ENCODE data around the gene RBM41.

RBM41 gene

DNA sequence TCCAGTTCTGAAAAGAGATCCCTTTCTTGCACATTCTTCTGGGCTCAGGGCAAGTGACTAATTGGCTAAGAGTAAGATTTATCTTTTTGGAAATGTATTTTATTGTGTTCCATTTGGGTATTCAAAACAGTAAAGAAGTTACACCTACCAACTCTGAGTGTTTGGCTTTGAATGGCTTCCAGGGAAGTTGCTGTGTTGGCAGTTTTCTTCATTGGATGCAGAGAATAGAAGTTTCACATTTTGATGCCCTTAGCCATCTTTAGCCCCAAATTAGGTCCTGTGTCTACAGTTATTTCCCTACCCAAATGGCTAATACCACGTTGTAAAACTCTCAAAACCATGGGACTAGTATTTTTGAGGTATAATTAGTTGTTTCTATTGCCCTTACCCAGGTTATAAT, 88.9 kb downstream of the RBM41 start:
- Histone ChIP-seq H3K36me3 (ENCODE audit: control insufficient read depth in 4 of 4, insufficient read depth in 4 of 4, low read length in 3 of 4) (no peaks in the 10 kb centered on the region), H3K27ac (ENCODE audit: insufficient read depth in 1 of 2, low read depth in 1 of 2, low read length in 2 of 2, poor library complexity in 1 of 2, severe bottlenecking in 2 of 2) (no peak overlapping the region), H3K4me3 (ENCODE audit: control insufficient read depth in 1 of 7, extremely low read depth in 1 of 7, insufficient read depth in 4 of 7, low read depth in 2 of 7, low read length in 6 of 7) (no peak overlapping the region), H3K9me3 (ENCODE audit: control extremely low read depth in 1 of 5, control insufficient read depth in 4 of 5, insufficient read depth in 2 of 5, low read depth in 1 of 5, low read length in 4 of 5) (no peaks in the 10 kb centered on the region), H3K4me1 (ENCODE audit: control extremely low read depth in 1 of 4, control insufficient read depth in 4 of 4, insufficient read depth in 4 of 4, low read length in 3 of 4) (no peaks in the 10 kb centered on the region), H3K27me3 (replicated peaks in 2 of 5; ENCODE audit: control insufficient read depth in 4 of 5, insufficient read depth in 5 of 5, low read length in 4 of 5) (peaks cover 0 to 5% (median 0%) of the 10 kb centered on the region in 5 experiments)
- POLR2A ChIA-PET, result no interaction called here
- no peak for DNase-seq
- CTCF ChIA-PET, result no interaction called here
- no CpG with 5 or more reads among the region's 1 CpG for WGBS (ENCODE audit: insufficient coverage)

- H3K9me3 ChIP-seq (ENCODE audit: control extremely low read depth in 1 of 5, control insufficient read depth in 4 of 5, insufficient read depth in 2 of 5, low read depth in 1 of 5, low read length in 4 of 5), result no peaks in the 10 kb centered on the region
- POLR2A ChIA-PET, result no interaction called here
- peak; percentile 14 to 48 (median 43) for DNase-seq
These were observed 93.1 kb downstream of the RBM41 start for GRCh38 chrX:107025545-107025944.

DNA sequence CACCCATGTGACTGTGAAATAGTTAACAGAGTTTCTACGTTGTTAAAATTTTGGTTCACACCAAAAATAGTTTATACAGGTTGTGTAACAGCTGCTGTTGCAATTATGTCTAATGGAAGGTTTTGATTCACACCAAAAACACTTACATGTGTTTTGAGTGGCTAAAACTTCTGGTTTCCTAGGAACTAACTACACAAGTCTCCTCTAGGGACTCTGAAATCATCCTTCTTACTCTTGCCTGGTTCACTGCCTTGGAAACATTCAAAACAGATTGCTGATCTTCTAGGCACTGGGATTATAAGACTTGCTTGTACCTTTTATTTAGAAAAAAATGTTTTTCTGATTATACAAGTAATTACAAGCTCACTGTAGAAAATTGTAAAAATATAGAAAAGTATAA, 103.7 kb downstream of the RBM41 start:
- no peak overlapping the region for H3K4me3 ChIP-seq (ENCODE audit: control insufficient read depth in 1 of 7, extremely low read depth in 1 of 7, insufficient read depth in 4 of 7, low read depth in 2 of 7, low read length in 6 of 7)
- POLR2A ChIA-PET, result no interaction called here
- no peaks in the 10 kb centered on the region for H3K4me1 ChIP-seq (ENCODE audit: control extremely low read depth in 1 of 4, control insufficient read depth in 4 of 4, insufficient read depth in 4 of 4, low read length in 3 of 4)
- H3K27ac ChIP-seq (ENCODE audit: insufficient read depth in 1 of 2, low read depth in 1 of 2, low read length in 2 of 2, poor library complexity in 1 of 2, severe bottlenecking in 2 of 2), result no peak overlapping the region
- CTCF ChIA-PET, result no interaction called here
- H3K36me3 ChIP-seq (ENCODE audit: control insufficient read depth in 4 of 4, insufficient read depth in 4 of 4, low read length in 3 of 4), result no peaks in the 10 kb centered on the region
- no peak for DNase-seq
- WGBS (ENCODE audit: insufficient coverage), result 43% methylated on average over 1 of the region's 1 CpG
- peaks cover 0 to 4% (median 0%) of the 10 kb centered on the region in 5 experiments for H3K27me3 ChIP-seq (replicated peaks in 2 of 5; ENCODE audit: control insufficient read depth in 4 of 5, insufficient read depth in 5 of 5, low read length in 4 of 5)
- peaks cover 0 to 3% (median 0%) of the 10 kb centered on the region in 5 experiments for H3K9me3 ChIP-seq (ENCODE audit: control extremely low read depth in 1 of 5, control insufficient read depth in 4 of 5, insufficient read depth in 2 of 5, low read depth in 1 of 5, low read length in 4 of 5)

More at GRCh38 chrX:107025545-107025944, 93.1 kb downstream of the RBM41 start:
- H3K27me3 ChIP-seq (replicated peaks in 2 of 5; ENCODE audit: control insufficient read depth in 4 of 5, insufficient read depth in 5 of 5, low read length in 4 of 5), result peaks cover 0 to 5% (median 0%) of the 10 kb centered on the region in 5 experiments
- 39% methylated on average over 2 of the region's 2 CpGs for WGBS (ENCODE audit: insufficient coverage)
- no peak overlapping the region for H3K4me3 ChIP-seq (ENCODE audit: control insufficient read depth in 1 of 7, extremely low read depth in 1 of 7, insufficient read depth in 4 of 7, low read depth in 2 of 7, low read length in 6 of 7)
- H3K27ac ChIP-seq (ENCODE audit: insufficient read depth in 1 of 2, low read depth in 1 of 2, low read length in 2 of 2, poor library complexity in 1 of 2, severe bottlenecking in 2 of 2), result no peak overlapping the region
- no peaks in the 10 kb centered on the region for H3K36me3 ChIP-seq (ENCODE audit: control insufficient read depth in 4 of 4, insufficient read depth in 4 of 4, low read length in 3 of 4)
- no peaks in the 10 kb centered on the region for H3K4me1 ChIP-seq (ENCODE audit: control extremely low read depth in 1 of 4, control insufficient read depth in 4 of 4, insufficient read depth in 4 of 4, low read length in 3 of 4)
- CTCF ChIA-PET, result interaction anchor here (0.6 to 1.9 kb wide), 5 partner anchors 147 to 1062 kb away, joined by 3 to 12 read pairs (median 4); no protein-coding TSS in a partner anchor

Measured in common myeloid progenitor, CD34-positive (primary cell).